CD8-positive, alpha-beta T cell (primary cell): Measurements from ENCODE around the gene LRRC19. TPM values are rescaled to one million over a fixed set of nuclear protein-coding genes. Genes with fewer than 3 reads are reported as not detected.

Experiments used
- total RNA-seq, 46 experiments: library from RNA in 2 of 46; stranded (reverse) in 2 of 46; gene quantifications; one replicate each; pipeline ENCODE4 v1.2.3 and lab custom pipeline; 2021 to 2026

LRRC19 gene
- total RNA-seq, 2 experiments from 2014 or later, result not detected

Other genes starting within 250 kb of the LRRC19 start
- gene CAAP1, start 112.9 kb downstream of the LRRC19 start, total RNA-seq, result 10 to 100 TPM; 13.4 to 15.1 TPM
- 10 to 100 TPM; 38.5 to 40.6 TPM for gene PLAA, start 58.4 kb downstream of the LRRC19 start, total RNA-seq
- gene IFT74, start 49.3 kb downstream of the LRRC19 start, total RNA-seq, result 1 to 10 TPM; 5.8 to 6.3 TPM
- not detected for gene TEK, start 103.6 kb upstream of the LRRC19 start, total RNA-seq